IMR-90 (cell line): ENCODE measurements around the gene C1QTNF9B. TPM values are rescaled to one million over a fixed set of nuclear protein-coding genes. Genes with fewer than 3 reads are reported as not detected.
"Not testable (repeated sequence)": the region's sequence is repeated elsewhere in the genome, so short reads cannot be mapped to it uniquely, and the experiment has no call there.

Experiments
- ATAC-seq: fragments of 200-7000 bp; cut with Tn5 transposase; 2 replicates; pipeline ENCODE4 v1.9.1; 2020; ENCODE audit warnings: low read depth, mild to moderate bottlenecking, moderate library complexity
- BruUV-seq: library from RNA; stranded (reverse); fragments of 400-500 nt; replicated peaks from 2 replicates; lab custom pipeline; 2021; lab: Mats Ljungman, UMichigan
- CTCF ChIA-PET: fragments of 300-600 bp; formaldehyde crosslinking; extraction: SDS; loops from one replicate; lab custom pipeline; 2021; ENCODE audit warnings: antibody characterized with exemption; lab: Yijun Ruan, JAX
- POLR2A ChIA-PET: fragments of 300-600 bp; sonication (Branson Sonifier 250); formaldehyde crosslinking; loops from one replicate; lab custom pipeline; 2022; ENCODE audit warnings: antibody characterized with exemption; ENCODE audit not compliant: unreplicated experiment; lab: Charles Lee
- DNase-seq: peaks from one replicate; pipeline ENCODE4 v3.0.0; 2013
- H2AFZ ChIP-seq: replicated peaks from 2 replicates; pipeline ENCODE3; 2013; ENCODE audit warnings: low read length, mild to moderate bottlenecking; ENCODE audit not compliant: poor library complexity
- H2AK5ac ChIP-seq: 2 replicates; pipeline ENCODE4 v1.6.1; 2013; ENCODE audit warnings: low read depth, low read length, inconsistent platforms
- H2AK9ac ChIP-seq: replicated peaks from 2 replicates; pipeline ENCODE3; 2013; ENCODE audit warnings: mild to moderate bottlenecking, low read depth, low read length, moderate library complexity; ENCODE audit not compliant: poor library complexity
- H2BK120ac ChIP-seq: 2 replicates; pipeline ENCODE4 v1.6.1; 2013; ENCODE audit warnings: low read depth, low read length, inconsistent platforms
- H2BK15ac ChIP-seq: 3 replicates; pipeline ENCODE4 v1.6.1; 2013; ENCODE audit warnings: low read depth, low read length, inconsistent platforms
- H2BK20ac ChIP-seq: 2 replicates; pipeline ENCODE4 v1.6.1; 2013; ENCODE audit warnings: low read depth, mild to moderate bottlenecking, inconsistent platforms, low read length, moderate library complexity
- H2BK5ac ChIP-seq: 2 replicates; pipeline ENCODE4 v1.6.1; 2013; ENCODE audit warnings: mild to moderate bottlenecking, low read depth, low read length, inconsistent platforms; ENCODE audit not compliant: poor library complexity, severe bottlenecking
- H3K14ac ChIP-seq: replicated peaks from 2 replicates; pipeline ENCODE4 v1.6.1; 2013; ENCODE audit warnings: low read depth, low read length, inconsistent platforms
- H3K18ac ChIP-seq: 2 replicates; pipeline ENCODE4 v1.6.1; 2013; ENCODE audit warnings: low read depth, low read length, control low read depth
- H3K23ac ChIP-seq: 2 replicates; pipeline ENCODE4 v1.6.1; 2013; ENCODE audit warnings: low read depth, low read length, inconsistent platforms
- H3K27ac ChIP-seq: 2 replicates; pipeline ENCODE4 v1.5.1; 2013; ENCODE audit warnings: mild to moderate bottlenecking, control low read depth, low read length; ENCODE audit not compliant: insufficient read depth
- H3K27me3 ChIP-seq: 2 replicates; pipeline ENCODE4 v1.6.1; 2013; ENCODE audit warnings: low read length; ENCODE audit not compliant: control insufficient read depth, insufficient read depth
- H3K36me3 ChIP-seq: 2 replicates; pipeline ENCODE4 v1.6.1; 2013; ENCODE audit warnings: low read length, mixed read lengths; ENCODE audit not compliant: control insufficient read depth, insufficient read depth
- H3K4ac ChIP-seq: 2 replicates; pipeline ENCODE4 v1.6.1; 2013; ENCODE audit warnings: low read depth, low read length, inconsistent platforms
- H3K4me1 ChIP-seq: 2 replicates; pipeline ENCODE4 v1.6.1; 2013; ENCODE audit warnings: low read length, mixed read lengths; ENCODE audit not compliant: control insufficient read depth, insufficient read depth
- H3K4me2 ChIP-seq: 2 replicates; pipeline ENCODE4 v1.6.1; 2013; ENCODE audit warnings: low read depth, mild to moderate bottlenecking, control low read depth, low read length, moderate library complexity
- H3K4me3 ChIP-seq: 2 replicates; pipeline ENCODE4 v1.5.1; 2013; ENCODE audit warnings: low read depth, mild to moderate bottlenecking, control low read depth, low read length, moderate library complexity; ENCODE audit not compliant: insufficient read depth
- H3K56ac ChIP-seq: 2 replicates; pipeline ENCODE4 v1.6.1; 2013; ENCODE audit warnings: low read length, inconsistent platforms; ENCODE audit not compliant: insufficient read depth; ENCODE audit errors: extremely low read depth
- H3K79me1 ChIP-seq, 2 experiments: 2 replicates each; pipeline ENCODE4 v1.6.1; 2013; ENCODE audit warnings: low read length in 2 of 2, inconsistent platforms in 1 of 2, low read depth in 1 of 2
- H3K9ac ChIP-seq: 2 replicates; pipeline ENCODE4 v1.6.1; 2013; ENCODE audit warnings: low read depth, low read length, control low read depth
- H3K9me1 ChIP-seq: 2 replicates; pipeline ENCODE4 v1.6.1; 2013; ENCODE audit warnings: low read length, inconsistent platforms; ENCODE audit not compliant: insufficient read depth
- H3K9me3 ChIP-seq: 2 replicates; pipeline ENCODE4 v1.6.1; 2013; ENCODE audit warnings: low read length; ENCODE audit not compliant: control insufficient read depth, insufficient read depth
- H4K20me1 ChIP-seq: 2 replicates; pipeline ENCODE4 v1.6.1; 2013; ENCODE audit warnings: low read length, inconsistent platforms; ENCODE audit not compliant: insufficient read depth
- H4K5ac ChIP-seq: 2 replicates; pipeline ENCODE4 v1.6.1; 2013; ENCODE audit warnings: mild to moderate bottlenecking, low read depth, low read length, control low read depth
- H4K8ac ChIP-seq, 2 experiments: 2 replicates each; pipeline ENCODE4 v1.6.1; 2013; ENCODE audit warnings: low read depth in 2 of 2, low read length in 2 of 2, control low read depth in 1 of 2, inconsistent platforms in 1 of 2
- H4K91ac ChIP-seq: 2 replicates; pipeline ENCODE4 v1.6.1; 2013; ENCODE audit warnings: low read depth, low read length, inconsistent platforms; ENCODE audit not compliant: insufficient read depth
- WGBS, 2 experiments: methylation state at CpG; one replicate each; pipeline versions ENCODE4 v1.1.5 to v1.1.7; 2013; ENCODE audit warnings: missing lambda C conversion rate in 2 of 2; ENCODE audit not compliant: insufficient read length in 1 of 2; ENCODE audit errors: extremely low coverage in 2 of 2; 5-methylcytosine and 5-hydroxymethylcytosine counted together
- dilution Hi-C: fragments of 300-500 bp; cut with HindIII; formaldehyde crosslinking; loops from one replicate; pipeline ENCODE4 v1.14.3; 2018; ENCODE audit warnings: low sequenced_read_pairs; ENCODE audit not compliant: unreplicated experiment
- in situ Hi-C: fragments of 300-500 bp; cut with MboI; formaldehyde crosslinking; loops from 3 replicates; pipeline ENCODE4 v1.14.3; 2019; ENCODE audit warnings: low sequenced_read_pairs, inconsistent platforms, mixed read lengths
- intact Hi-C: fragments of 100-400 bp; cut with micrococcal nuclease; formaldehyde crosslinking; loops from 2 replicates; pipeline ENCODE4 v1.10.0; 2022
- polyA plus RNA-seq, 3 experiments: library from polyadenylated mRNA; depleted of rRNA; stranded (reverse); fragments of >200 nt; gene quantifications; 2 replicates each; pipeline ENCODE4 v1.2.3, GENCODE V29; 2012; ENCODE audit warnings: low replicate concordance in 1 of 3
- total RNA-seq: library from RNA; depleted of rRNA; stranded (reverse); fragments of >200 nt; gene quantifications from 2 replicates; pipeline ENCODE4 v1.2.3, GENCODE V29; 2012

C1QTNF9B gene
- total and polyA plus RNA-seq, 2 of the 4 experiments (the other 2 are of a cell fraction) = 0.72 to 1.1 TPM

DNA sequence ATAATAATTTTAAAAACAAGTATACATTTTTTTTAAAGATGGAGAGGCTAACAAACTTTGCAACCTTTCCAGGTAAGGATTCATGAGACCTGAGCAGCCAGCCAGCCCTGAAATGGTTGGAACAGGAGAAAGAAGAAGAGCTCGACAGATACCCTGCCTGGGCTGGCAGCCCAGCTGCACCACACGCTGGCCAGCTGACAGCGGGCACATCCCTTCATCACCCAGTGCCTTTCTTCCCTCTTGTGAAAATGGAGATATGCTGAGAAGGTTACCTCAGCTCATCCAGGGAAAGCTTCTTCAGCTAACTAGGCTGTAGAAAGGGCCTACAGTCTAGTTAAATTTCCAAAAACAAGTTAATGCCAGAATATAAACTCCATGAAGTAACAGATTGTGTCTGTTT is 12.9 kb downstream of the C1QTNF9B start:
- dilution Hi-C loops, H3K14ac ChIP-seq, POLR2A ChIA-PET, H3K4me2 ChIP-seq, H3K9me3 ChIP-seq, H2BK15ac ChIP-seq, H3K4me1 ChIP-seq, H2AK9ac ChIP-seq, ATAC-seq, CTCF ChIA-PET, H4K91ac ChIP-seq, BruUV-seq, H3K23ac ChIP-seq, H4K20me1 ChIP-seq, H3K27ac ChIP-seq, H2BK5ac ChIP-seq, H3K27me3 ChIP-seq, intact Hi-C loops, H4K8ac ChIP-seq, H2BK20ac ChIP-seq, H3K9ac ChIP-seq, H3K9me1 ChIP-seq, H3K56ac ChIP-seq, H4K5ac ChIP-seq, H3K4ac ChIP-seq, H2AK5ac ChIP-seq, DNase-seq, H2AFZ ChIP-seq, H3K4me3 ChIP-seq, H2BK120ac ChIP-seq, H3K18ac ChIP-seq: not testable (repeated sequence)
- in situ Hi-C loops = loop anchor here (25.0 kb wide), 1 partner anchor 522 kb away; no protein-coding TSS in a partner anchor
- Histone ChIP-seq H3K36me3 (peaks cover 14% of the 10 kb centered on the region), H3K79me1 (peaks cover 3 to 25% of the 10 kb centered on the region in 2 experiments)
- WGBS, 2 experiments = no CpG with 5 or more reads among the region's 3 CpGs
